HCT116 (cell line): ENCODE results near the gene GFOD1. TPM values are rescaled to one million over a fixed set of nuclear protein-coding genes. Genes with fewer than 3 reads are reported as not detected.

Source experiments
- ATAC-seq: fragments of 200-7000 bp; cut with Tn5 transposase; 2 replicates; pipeline ENCODE4 v1.9.1; 2020; ENCODE audit warnings: mild to moderate bottlenecking, moderate library complexity
- BruUV-seq: library from RNA; stranded (reverse); fragments of 400-500 nt; replicated peaks from 2 replicates; lab custom pipeline; 2021; lab: Mats Ljungman, UMichigan
- CTCF ChIA-PET: fragments of 300-600 bp; sonication (Branson Sonifier 250); formaldehyde crosslinking; loops from one replicate; lab custom pipeline; 2021; ENCODE audit warnings: antibody characterized with exemption; lab: Charles Lee
- POLR2A ChIA-PET: fragments of 300-600, 350-600 bp; sonication (Branson Sonifier 250); formaldehyde crosslinking; loops from one replicate; lab custom pipeline; 2021; ENCODE audit warnings: antibody characterized with exemption; lab: Charles Lee
- RAD21 ChIA-PET, 2 experiments: fragments of 300-600 bp; sonication (Branson Sonifier 250); formaldehyde crosslinking; loops; one replicate each; lab custom pipeline; 2023; ENCODE audit warnings: low total read pairs in 2 of 2; ENCODE audit not compliant: uncharacterized antibody in 2 of 2, unreplicated experiment in 2 of 2, low non-redundant PET in 1 of 2; lab: Charles Lee
- DNase-seq: peaks from one replicate; pipeline ENCODE4 v3.0.0-alpha.2; 2010; ENCODE audit warnings: low read depth, low spot score
- H2AFZ ChIP-seq: fragments of 200-600 bp; shearing (Covaris generic), sonication (generic); 2 replicates; pipeline ENCODE4 v1.6.1; 2017; ENCODE audit warnings: low read depth, mixed run types, mixed read lengths, antibody characterized with exemption, low read length; ENCODE audit not compliant: poor library complexity, severe bottlenecking
- H3K27ac ChIP-seq: 2 replicates; pipeline ENCODE4 v1.5.1; 2012; ENCODE audit warnings: low read depth, low read length
- H3K27me3 ChIP-seq: fragments of 200-600 bp; sonication (generic); 2 replicates; pipeline ENCODE4 v1.6.1; 2016; ENCODE audit warnings: mixed run types, low read length, mixed read lengths; ENCODE audit not compliant: insufficient read depth
- H3K36me3 ChIP-seq, 2 experiments: fragments of 200-500 bp in 1 of 2; fragments of 200-600 bp in 1 of 2; sonication (Bioruptor generic) in 1 of 2; sonication (generic) in 1 of 2; 2 replicates each; pipeline versions ENCODE4 v1.5.1 to v1.6.1; 2014 to 2016; ENCODE audit warnings: low read length in 2 of 2, inconsistent platforms in 1 of 2, mixed read lengths in 1 of 2, mixed run types in 1 of 2; ENCODE audit not compliant: insufficient read depth in 2 of 2, control insufficient read depth in 1 of 2
- H3K4me1 ChIP-seq, 2 experiments: fragments of 200-600 bp in 1 of 2; sonication (generic) in 1 of 2; 2 replicates each; pipeline versions ENCODE4 v1.5.1 to v1.6.1; 2012 to 2017; ENCODE audit warnings: low read length in 2 of 2, inconsistent platforms in 1 of 2, mild to moderate bottlenecking in 1 of 2, mixed read lengths in 1 of 2, mixed run types in 1 of 2, moderate library complexity in 1 of 2; ENCODE audit not compliant: insufficient read depth in 2 of 2, control insufficient read depth in 1 of 2
- H3K4me2 ChIP-seq: fragments of 200-600 bp; sonication (generic); 2 replicates; pipeline ENCODE4 v1.6.1; 2017; ENCODE audit warnings: mixed run types, low read length, mixed read lengths
- H3K4me3 ChIP-seq, 2 experiments: fragments of 200-600 bp in 1 of 2; sonication (generic) in 1 of 2; replicated peaks in 1 of 2; 2 replicates each; pipeline ENCODE4 v1.5.1; 2011 to 2016; ENCODE audit warnings: low read length in 2 of 2, control low read depth in 1 of 2, low read depth in 1 of 2, mild to moderate bottlenecking in 1 of 2, mixed read lengths in 1 of 2, mixed run types in 1 of 2
- H3K79me2 ChIP-seq: fragments of 200-600 bp; sonication (generic); 2 replicates; pipeline ENCODE4 v1.6.1; 2017; ENCODE audit warnings: mild to moderate bottlenecking, mixed run types, low read length, moderate library complexity, mixed read lengths; ENCODE audit not compliant: insufficient read depth
- H3K9ac ChIP-seq: fragments of 200-600 bp; sonication (generic); 2 replicates; pipeline ENCODE4 v1.6.1; 2016; ENCODE audit warnings: low read length, mixed read lengths
- H3K9me2 ChIP-seq: fragments of 200-600 bp; sonication (generic), shearing (Covaris generic); 2 replicates; pipeline ENCODE4 v1.6.1; 2017; ENCODE audit warnings: mixed run types, mild to moderate bottlenecking, moderate library complexity; ENCODE audit not compliant: insufficient read depth
- H3K9me3 ChIP-seq, 2 experiments: fragments of 200-500 bp in 1 of 2; fragments of 200-600 bp in 1 of 2; sonication (Bioruptor generic) in 1 of 2; sonication (generic) in 1 of 2; 2 replicates each; pipeline ENCODE4 v1.6.1; 2014 to 2017; ENCODE audit warnings: low read length in 2 of 2, mixed read lengths in 2 of 2, inconsistent platforms in 1 of 2, low read depth in 1 of 2, mild to moderate bottlenecking in 1 of 2, mixed run types in 1 of 2, moderate library complexity in 1 of 2; ENCODE audit not compliant: control insufficient read depth in 1 of 2, insufficient read depth in 1 of 2
- H4K20me1 ChIP-seq: fragments of 200-600 bp; sonication (generic), shearing (Covaris generic); 2 replicates; pipeline ENCODE4 v1.6.1; 2017; ENCODE audit warnings: mixed run types, mild to moderate bottlenecking, moderate library complexity; ENCODE audit not compliant: insufficient read depth
- EZH2phosphoT487 ChIP-seq: fragments of 200-600 bp; IDR thresholded peaks from 2 replicates; pipeline ENCODE4 v1.6.1; 2018; ENCODE audit warnings: antibody characterized with exemption, borderline replicate concordance
- ZNF274 ChIP-seq: fragments of 200-500 bp; sonication (Bioruptor generic); IDR thresholded peaks from 2 replicates; pipeline ENCODE4 v1.6.1; 2014; ENCODE audit warnings: mild to moderate bottlenecking, low read depth, low read length, inconsistent platforms
- intact Hi-C: fragments of 100-400 bp; cut with micrococcal nuclease; formaldehyde crosslinking; loops from 2 replicates; pipeline ENCODE4 v1.10.0; 2022
- total RNA-seq: library from RNA; stranded (reverse); gene quantifications from one replicate; pipeline ENCODE4 v1.2.1, GENCODE V29; 2021; ENCODE audit not compliant: unreplicated experiment
- TF ChIP-seq, protein P1 (sequence below): IDR thresholded peaks from 2 replicates; pipeline ENCODE4 v1.6.1; 2012
- TF ChIP-seq, protein P2 (sequence below): IDR thresholded peaks from 2 replicates; pipeline ENCODE4 v1.6.1; 2011; ENCODE audit warnings: mild to moderate bottlenecking, low read length, moderate library complexity; ENCODE audit not compliant: insufficient replicate concordance; ENCODE audit errors: extremely low read depth
- TF ChIP-seq, protein P3 (sequence below), 3 experiments: fragments of 200-600 bp in 1 of 3; sonication (generic) in 1 of 3; IDR thresholded peaks in 2 of 3; conservative IDR thresholded peaks in 1 of 3; 2 replicates each; pipeline ENCODE4 v1.5.1; 2012 to 2017; ENCODE audit warnings: low read depth in 2 of 3, low read length in 2 of 3, antibody characterized with exemption in 1 of 3, borderline replicate concordance in 1 of 3, control low read depth in 1 of 3, mild to moderate bottlenecking in 1 of 3, mixed read lengths in 1 of 3, mixed run types in 1 of 3, moderate library complexity in 1 of 3; ENCODE audit not compliant: insufficient read depth in 1 of 3

The GFOD1 gene
- total RNA-seq, 1 experiment from 2014 or later, result 3.8 TPM

- Histone ChIP-seq H3K4me1 (peaks cover 5 to 23% of the 10 kb centered on the region in 2 experiments), H3K9me3 (no peaks in the 10 kb centered on the region), H4K20me1 (no peaks in the 10 kb centered on the region), H3K27ac (no peak overlapping the region), H3K9ac (no peak overlapping the region), H2AFZ (no peak overlapping the region), H3K36me3 (no peaks in the 10 kb centered on the region), H3K9me2 (no peaks in the 10 kb centered on the region), H3K4me3 (no peak overlapping the region), H3K79me2 (no peaks in the 10 kb centered on the region), H3K4me2 (peak overlapping the region; percentile 30), H3K27me3 (no peaks in the 10 kb centered on the region)
- POLR2A ChIA-PET, result no interaction called here
- RAD21 ChIA-PET, result interaction anchor here in 1 of 2 experiments (0.7 kb wide), 1 partner anchor 9 kb away, joined by 3 read pairs; no protein-coding TSS in a partner anchor
- DNase-seq (no peak), ATAC-seq (peak; percentile 50)
- CTCF ChIA-PET, result no interaction called here
- no TSS peak for BruUV-seq
- no peak for TF ChIP-seq ZNF274
- TF ChIP-seq, protein P1, sequence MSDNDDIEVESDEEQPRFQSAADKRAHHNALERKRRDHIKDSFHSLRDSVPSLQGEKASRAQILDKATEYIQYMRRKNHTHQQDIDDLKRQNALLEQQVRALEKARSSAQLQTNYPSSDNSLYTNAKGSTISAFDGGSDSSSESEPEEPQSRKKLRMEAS, result no peak
- TF ChIP-seq, protein P2, sequence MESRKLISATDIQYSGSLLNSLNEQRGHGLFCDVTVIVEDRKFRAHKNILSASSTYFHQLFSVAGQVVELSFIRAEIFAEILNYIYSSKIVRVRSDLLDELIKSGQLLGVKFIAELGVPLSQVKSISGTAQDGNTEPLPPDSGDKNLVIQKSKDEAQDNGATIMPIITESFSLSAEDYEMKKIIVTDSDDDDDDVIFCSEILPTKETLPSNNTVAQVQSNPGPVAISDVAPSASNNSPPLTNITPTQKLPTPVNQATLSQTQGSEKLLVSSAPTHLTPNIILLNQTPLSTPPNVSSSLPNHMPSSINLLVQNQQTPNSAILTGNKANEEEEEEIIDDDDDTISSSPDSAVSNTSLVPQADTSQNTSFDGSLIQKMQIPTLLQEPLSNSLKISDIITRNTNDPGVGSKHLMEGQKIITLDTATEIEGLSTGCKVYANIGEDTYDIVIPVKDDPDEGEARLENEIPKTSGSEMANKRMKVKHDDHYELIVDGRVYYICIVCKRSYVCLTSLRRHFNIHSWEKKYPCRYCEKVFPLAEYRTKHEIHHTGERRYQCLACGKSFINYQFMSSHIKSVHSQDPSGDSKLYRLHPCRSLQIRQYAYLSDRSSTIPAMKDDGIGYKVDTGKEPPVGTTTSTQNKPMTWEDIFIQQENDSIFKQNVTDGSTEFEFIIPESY, result no peak
- TF ChIP-seq, protein P3, sequence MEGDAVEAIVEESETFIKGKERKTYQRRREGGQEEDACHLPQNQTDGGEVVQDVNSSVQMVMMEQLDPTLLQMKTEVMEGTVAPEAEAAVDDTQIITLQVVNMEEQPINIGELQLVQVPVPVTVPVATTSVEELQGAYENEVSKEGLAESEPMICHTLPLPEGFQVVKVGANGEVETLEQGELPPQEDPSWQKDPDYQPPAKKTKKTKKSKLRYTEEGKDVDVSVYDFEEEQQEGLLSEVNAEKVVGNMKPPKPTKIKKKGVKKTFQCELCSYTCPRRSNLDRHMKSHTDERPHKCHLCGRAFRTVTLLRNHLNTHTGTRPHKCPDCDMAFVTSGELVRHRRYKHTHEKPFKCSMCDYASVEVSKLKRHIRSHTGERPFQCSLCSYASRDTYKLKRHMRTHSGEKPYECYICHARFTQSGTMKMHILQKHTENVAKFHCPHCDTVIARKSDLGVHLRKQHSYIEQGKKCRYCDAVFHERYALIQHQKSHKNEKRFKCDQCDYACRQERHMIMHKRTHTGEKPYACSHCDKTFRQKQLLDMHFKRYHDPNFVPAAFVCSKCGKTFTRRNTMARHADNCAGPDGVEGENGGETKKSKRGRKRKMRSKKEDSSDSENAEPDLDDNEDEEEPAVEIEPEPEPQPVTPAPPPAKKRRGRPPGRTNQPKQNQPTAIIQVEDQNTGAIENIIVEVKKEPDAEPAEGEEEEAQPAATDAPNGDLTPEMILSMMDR (IDR thresholded peaks at IDR 0.05 in 2 of 3, conservative IDR thresholded peaks at IDR 0.05 in 1 of 3; ENCODE audit: borderline replicate concordance in 1 of 3, insufficient read depth in 1 of 3, low read depth in 2 of 3, low read length in 2 of 3), result peak in 2 of 3 experiments; percentile 6 to 19; a peak in 1 of 6 replicates
- no peak for TF ChIP-seq EZH2phosphoT487
- intact Hi-C loops, result no loop called here
These were observed 89.9 kb downstream of the GFOD1 start for GRCh38 chr6:13397359-13398068.
